OCI-M2 (cell line): Measurements from ENCODE around the gene TACC3.

Source experiments
- DNase-seq: peaks from one replicate; lab custom pipeline; 2025; ENCODE audit not compliant: unreplicated experiment; lab: John Stamatoyannopoulos, UW

TACC3 gene

DNA sequence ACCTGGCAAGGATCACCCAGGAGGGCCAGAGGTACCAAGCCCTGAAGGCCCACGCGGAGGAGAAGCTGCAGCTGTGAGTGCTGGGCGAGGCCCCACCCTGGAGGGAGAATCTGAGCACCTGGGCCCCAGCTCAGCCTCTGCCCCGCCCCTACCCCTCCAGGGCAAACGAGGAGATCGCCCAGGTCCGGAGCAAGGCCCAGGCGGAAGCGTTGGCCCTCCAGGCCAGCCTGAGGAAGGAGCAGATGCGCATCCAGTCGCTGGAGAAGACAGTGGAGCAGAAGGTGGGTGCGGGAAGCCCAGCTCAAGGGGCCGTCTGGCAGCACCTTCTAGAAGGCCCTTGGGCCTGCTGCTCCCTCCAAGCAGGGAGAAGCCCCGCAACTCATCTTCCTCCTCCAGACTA lies 23.2 kb downstream of the TACC3 start:
- DNase-seq: no peak

DNA sequence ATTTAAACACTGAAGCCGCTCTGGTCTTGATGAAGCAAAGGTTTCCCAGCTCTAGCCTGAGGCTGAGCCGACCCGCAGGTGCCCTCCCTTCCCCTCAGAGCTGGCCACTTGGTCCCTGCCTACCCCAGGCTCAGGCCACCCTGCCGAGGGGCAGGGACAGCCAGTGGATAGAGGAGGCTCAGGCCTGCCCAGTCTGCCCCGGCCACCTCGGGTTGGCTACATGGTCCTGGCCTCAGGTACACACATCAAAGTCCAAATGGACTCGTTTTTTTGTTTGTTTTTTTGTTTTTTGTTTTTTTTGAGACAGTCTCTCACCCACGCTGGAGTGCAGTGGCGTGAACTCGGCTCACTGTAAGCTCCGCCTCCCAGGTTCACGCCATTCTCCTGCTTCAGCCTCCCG lies 23.8 kb downstream of the TACC3 start:
- DNase-seq: no peak

DNA sequence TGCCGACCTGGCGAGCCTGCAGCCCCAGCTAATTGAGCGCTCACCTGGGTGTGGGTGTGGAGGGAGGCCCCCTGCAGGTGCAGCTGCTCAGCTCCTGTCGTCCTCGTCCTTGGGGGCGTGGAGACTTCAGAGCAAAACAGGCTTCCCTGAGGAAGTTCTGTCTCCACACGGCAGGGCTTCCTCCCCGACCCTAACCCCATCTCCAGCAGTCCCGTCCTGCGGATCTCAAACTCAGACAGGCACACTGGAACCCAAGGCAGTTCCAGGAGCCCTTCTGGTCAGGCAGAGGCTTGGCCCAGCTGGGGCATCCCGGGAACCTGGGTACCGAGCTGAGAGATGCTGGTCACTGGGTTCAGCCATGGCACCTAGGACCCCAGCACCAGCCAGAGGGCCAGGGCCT lies 24.4 kb downstream of the TACC3 start:
- no peak for DNase-seq

DNA sequence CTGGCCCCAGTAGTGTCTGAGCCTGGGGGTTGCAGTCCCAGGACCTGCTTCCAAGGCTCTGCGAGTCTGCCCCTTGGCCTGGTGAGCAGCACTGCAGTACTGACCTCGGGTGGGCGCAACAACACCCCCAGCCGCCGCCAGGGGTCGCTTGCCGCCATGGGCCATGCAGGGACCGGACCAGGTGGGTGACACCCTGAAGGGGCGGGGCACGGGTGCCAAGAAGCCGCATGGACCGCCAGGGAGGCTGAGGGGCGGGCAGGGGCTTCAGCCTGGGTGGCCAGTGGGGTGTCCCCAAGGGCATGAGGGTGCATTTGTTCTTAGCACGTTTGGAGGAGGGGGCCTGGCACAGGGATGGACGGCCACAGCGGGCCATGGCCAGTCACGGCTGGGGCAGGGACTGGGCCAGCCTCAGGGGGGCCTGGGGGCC lies 25.0 kb downstream of the TACC3 start:
- DNase-seq: peak; percentile 11

DNA sequence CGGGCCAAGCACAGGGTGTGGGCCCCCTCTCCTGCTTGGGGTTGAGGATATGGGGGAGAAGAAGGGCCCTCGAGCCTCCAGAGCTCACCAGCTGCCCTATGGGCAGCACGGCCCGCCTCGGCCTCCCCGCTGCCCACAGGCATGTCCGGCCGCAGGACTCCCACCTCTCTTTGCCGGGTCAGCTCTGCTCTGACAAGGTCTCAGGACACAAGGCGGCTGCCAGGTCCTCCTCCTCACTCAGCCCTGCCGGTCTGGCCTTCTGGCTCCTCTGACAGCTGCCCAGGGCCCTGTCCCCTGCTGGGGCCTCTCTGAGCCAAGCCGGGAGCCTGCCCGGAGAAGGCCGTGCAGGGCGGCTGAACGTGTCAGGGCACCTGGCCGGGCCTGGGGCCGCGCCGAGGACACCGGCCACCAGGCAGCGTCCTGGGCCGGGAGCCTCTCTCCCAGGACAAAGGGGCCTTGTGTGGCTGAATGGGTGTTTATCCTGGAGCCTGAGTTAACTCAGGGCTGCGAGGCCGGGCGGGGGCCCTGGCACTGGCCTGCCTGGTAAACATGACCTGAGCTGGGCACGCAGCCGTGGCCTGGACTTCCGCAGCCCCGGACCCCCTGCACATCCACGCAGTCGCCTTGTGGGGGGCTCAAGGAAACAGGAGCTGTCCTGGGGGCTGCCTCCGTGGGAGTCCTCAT lies 25.7 kb downstream of the TACC3 start:
- DNase-seq: no peak

DNA sequence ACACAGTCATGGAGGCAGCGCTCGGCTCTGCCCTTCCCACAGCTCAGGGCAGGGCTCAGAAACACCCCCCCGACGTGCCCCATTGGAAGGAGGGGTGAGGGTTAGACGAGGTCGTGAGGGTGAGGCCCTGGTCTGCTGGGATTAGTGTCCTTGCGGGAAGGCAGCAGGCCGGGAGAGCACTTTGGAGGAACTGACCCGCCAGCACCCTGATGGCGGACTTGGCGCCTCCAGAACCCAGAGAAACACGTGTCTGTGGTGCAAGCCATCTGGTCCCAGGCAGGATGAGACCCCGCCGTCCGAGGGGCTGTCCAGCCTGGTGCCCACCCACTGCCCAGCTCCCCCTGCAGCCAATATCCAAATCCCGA lies 26.3 kb downstream of the TACC3 start:
- no peak for DNase-seq

DNA sequence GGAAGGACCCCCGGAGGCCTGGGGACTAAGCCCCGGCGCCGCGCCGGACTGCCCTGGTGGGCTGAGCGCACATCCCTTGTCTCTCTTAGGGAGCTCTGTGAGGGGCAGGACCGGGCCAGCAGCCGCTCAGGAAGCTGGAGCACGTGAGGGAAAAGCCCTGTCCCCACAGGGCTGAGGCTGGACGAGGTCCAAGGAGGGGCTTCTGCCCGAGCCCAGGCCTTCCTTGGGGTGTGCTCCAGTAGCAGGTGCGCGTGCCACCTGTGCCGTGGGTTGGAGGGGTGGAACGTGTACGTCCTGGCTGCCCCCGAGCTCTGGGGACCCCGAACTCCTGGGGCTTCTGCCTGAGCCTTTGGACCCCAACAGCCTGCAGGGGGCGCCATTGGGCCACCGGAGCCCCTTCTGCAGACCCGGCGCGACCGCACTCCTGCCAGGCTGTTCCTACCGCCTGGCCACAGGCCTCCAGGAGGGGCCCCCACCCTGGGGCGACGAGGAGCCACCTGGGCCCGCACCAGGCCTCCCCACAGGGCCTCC lies 27.2 kb downstream of the TACC3 start:
- no peak for DNase-seq

DNA sequence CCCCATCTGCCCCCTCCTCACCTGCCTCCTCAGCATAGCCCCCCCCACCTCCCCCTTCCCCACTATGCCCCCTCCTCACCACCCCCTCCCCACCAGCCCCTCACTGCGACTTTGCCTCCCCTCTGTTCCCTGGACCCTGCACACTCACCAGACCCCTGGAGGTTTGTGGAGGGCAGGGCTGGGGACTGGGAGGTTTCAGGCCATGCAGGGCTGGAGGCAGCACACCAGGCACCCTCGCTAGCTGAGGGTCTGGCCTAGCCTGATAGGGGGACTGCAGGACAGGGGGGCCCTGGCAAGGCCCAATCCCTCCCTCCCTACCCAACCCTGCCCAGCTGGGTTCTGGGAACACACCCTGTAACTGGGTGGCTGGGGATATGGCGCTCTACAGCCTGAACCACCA lies 28.0 kb downstream of the TACC3 start:
- DNase-seq: no peak

DNA sequence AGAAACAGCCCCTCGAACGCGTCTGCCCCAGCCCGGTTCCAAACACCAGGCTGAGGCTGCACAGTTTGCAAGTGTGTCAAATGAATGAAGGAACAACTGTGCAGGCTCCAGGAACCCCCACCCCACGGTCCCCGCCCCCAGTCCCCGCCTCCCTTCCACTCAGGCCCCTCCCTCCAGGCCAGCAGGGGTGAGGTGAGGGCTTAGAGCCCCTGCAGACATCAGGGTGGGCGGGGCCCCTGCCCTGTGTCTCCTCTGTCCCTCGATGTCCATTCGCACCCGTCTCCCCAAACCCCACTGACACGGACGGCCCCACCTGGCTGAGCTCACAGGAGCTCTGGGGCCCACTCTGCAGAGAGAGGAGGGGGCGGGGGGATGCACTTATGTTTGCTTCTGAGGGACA lies 28.5 kb downstream of the TACC3 start:
- no peak for DNase-seq

DNA sequence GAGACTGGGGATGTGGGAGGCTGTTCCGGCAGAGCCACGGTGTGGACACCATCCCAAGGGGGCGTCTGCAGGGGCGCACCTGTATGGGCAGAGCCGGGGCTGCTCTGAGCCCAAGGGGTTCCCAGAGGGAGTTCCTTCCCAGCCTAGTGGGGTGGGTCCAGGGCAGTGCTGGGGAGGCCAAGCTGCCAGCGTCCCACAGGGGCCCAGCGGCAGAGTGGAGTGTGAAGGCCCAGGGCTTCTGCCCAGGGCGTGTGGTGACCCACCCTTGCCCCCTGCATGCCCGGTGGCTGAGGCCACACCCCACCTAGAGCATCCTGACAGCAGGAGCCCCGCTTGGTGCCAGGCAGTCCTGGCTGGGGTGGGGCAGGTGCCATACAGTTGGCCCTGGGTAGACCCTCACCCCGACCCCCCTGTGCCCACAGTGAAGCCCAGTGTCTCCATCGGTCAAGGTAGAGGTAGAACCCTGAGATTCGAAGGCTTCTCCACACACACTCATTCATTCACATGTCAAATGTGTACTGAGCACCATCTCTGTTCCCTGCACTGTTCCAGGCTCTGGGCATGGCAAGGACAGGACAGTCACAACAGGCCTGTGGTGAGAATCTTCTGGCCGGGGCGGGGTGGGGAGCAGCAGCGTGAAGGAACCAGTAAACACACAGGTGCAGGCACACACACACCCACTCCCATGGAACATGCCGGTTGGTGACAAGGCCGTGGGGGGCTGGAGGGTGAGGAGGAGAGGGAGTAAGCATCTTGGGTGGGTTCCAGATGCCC lies 29.2 kb downstream of the TACC3 start:
- DNase-seq: no peak

DNA sequence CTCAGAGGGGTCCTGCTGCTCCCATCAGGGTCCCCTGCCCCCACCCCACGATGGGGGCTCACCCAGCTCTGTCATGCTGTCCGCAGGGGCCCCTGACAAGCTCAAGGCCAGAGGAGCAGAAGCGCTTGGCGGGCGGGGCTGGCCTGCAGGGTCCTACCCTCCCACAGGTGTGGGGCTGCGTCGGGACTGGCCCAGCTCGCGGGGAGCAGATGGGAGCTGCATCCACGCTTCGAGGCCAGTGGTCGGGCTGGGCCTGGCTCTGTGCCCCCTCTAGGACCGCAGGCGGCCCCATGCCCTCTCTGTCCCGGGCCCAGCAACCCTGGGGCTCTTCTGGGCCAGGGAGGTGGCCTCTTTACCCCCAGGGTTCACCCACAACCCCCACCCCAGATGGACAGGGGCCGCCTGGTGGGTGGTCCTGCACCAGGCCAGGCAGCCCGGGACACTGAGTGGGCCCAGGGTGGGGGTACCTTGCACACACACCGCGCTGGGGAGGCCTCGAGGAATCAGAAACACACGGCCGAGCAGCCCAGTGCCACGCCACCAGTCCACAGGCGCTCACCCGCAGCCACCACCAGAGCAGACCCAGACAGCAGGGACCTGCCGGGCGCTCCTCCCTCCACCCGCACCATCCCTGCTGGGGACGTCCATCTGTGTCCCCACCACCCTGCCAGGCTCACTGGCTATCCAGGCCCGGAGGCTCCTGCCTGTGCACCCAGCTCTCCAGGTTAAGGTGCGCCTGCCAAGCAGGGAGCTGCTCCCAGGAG lies 30.0 kb downstream of the TACC3 start:
- DNase-seq: no peak

DNA sequence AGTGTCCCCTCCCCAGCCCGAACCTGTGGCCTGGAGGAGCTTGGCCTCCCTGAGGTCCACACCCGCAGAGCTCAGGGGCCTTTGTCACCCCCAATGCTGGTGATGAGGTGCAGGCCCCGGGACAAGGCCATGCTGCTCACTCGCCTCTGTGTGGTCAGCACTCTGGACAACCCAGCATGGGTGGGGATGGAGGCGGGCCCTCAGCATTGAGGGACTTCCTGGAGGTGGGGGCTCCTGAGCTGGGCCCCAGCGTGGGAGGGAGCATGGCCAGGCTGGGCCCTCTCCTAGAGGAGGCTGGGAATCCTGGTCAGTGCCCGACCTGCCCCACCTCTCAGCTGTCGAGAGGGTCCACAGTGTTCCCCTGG lies 30.6 kb downstream of the TACC3 start:
- no peak for DNase-seq

DNA sequence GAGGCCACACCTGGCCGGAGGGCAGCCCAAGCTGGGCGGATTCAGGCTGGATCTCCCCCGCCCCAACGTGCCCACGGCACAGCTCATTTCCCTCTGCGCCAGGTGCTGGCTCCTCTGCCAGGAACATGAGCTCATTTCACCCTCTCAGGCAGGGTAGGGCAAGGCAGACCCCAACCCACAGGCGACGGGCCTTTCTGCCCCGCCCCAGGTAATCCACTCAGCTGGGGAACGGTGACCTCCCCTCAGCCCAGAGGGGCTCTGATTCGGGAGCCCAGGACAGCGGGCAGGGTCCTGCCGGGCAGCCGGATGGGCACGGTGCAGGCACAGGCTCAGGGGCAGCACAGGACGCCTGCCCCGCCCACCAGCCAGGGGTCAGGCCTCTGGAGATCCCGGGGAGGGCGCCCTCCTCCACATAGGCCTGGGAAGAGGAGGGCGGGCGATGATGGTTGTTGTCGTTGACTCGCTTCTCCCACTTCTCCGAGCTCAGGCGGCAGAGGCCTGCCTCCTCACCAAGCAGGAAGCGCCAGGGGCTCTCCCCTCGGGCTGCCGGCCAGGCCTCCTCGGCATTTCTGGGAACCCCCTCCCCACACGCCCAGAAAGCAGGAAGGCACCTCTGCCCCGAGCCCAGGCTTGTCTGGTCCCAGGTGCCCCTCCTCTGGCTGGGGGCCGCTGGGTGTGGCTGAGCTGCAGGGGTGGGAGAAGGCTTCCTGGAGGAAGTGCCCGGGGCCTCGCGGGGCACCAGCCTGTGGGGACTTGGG lies 31.1 kb downstream of the TACC3 start:
- no peak for DNase-seq

DNA sequence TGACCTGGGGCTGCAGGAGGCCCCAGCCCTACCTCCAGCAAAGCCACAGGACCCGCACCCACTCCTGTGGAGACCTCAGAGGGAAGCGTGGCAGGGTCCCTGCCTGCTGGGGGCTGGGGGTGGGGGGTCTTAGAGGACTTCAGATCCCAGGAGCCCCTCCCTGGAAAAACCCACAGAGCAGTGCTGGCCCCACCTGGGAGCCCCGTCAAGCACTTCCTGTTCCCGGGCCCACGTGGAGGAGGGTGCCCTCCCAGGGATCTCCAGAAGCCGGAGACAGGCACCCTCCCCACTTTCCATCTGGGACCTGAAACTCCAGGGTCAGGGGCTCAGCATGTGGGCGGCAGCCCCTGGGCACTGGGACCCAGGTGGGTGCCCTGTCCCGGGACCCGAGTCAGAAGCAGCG lies 32.0 kb downstream of the TACC3 start:
- DNase-seq: no peak

DNA sequence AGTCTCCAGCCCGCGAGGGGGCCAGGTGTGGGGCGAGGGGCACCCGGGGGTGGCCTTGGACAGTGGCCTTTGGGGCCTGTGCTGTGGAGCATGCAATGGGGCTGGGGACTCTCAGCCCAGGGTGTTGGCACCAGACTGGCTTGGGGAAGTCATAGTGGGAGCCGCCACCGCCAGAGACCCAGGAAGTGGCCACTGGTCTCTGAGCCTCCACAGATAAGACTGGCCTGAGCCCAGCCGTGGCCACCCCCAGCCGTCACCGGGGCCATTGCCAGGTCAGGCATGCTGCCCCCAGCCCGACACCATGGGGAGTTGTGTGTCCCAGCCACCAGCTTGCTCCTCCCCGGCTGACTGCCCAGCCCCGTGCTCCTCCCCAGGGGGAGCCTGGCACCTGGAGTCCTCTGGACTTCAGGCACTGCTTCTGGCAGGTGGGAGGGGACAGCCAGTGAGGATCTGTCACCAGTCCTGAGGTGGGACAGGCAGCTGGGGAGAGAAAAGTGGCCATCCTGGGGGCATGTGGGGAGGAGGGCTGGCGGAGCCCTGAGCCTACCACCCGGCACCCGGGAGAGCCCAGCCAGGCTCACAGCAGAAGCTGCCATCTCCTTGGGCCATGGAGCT lies 32.5 kb downstream of the TACC3 start:
- DNase-seq: no peak

DNA sequence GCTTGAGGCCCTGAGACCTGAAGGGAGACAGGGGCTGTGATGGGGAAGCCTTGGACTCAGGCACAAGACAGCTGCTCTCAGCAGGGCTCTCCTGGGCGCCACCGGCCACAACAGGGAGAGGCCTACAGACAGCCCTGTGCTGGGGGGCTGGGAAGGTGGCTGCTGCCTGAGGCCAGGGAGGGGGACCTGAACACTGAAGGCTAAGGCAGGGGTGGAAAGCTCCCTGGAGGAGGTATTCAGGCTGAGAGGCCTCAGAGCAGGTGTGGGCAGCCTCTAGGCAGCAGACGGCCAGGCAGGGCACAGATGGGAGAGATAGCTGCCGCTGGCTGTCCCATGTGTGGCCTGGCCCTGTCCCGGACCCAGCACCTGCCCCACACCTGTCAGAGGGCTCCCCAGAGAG lies 33.0 kb downstream of the TACC3 start:
- DNase-seq: no peak

DNA sequence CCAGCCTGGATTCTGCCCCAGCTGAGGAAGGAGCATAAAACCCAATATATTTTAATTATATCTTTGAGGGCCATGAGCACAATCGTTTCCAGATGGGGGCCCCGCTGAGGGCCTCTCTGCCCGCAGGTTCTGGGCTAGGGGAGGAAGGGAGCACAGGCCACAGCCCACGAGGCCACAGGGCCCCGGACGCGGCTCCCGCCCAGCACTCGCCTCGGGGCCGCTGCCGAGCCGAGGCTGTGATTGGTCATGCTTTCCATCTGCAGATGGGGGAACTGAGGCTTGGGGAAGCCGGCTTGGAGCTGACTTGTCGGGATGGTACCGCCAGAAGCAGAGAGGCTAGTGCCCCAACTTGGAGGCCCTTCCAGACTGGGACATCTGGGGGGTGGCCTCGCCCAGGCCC lies 34.0 kb downstream of the TACC3 start:
- DNase-seq: no peak

DNA sequence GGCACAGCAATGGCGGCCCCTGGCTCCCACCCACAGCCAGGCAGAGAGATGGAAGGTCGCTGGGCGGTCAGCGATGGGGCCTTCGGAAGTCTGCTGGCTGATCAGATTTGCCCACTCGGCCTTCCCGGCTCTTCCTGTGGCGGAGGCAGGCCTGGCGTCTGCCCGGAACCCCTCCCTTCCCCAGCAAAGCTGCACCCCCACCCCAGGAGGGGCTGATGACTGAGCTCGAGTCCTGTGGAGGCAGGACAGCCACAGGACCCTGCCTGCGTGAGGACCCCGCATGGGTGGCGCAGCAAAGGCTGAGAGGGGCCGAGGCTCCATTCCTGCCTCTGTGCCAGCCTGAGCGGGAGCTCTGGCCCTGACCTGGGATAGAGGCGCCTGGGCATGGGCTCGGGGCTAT lies 34.8 kb downstream of the TACC3 start:
- no peak for DNase-seq

DNA sequence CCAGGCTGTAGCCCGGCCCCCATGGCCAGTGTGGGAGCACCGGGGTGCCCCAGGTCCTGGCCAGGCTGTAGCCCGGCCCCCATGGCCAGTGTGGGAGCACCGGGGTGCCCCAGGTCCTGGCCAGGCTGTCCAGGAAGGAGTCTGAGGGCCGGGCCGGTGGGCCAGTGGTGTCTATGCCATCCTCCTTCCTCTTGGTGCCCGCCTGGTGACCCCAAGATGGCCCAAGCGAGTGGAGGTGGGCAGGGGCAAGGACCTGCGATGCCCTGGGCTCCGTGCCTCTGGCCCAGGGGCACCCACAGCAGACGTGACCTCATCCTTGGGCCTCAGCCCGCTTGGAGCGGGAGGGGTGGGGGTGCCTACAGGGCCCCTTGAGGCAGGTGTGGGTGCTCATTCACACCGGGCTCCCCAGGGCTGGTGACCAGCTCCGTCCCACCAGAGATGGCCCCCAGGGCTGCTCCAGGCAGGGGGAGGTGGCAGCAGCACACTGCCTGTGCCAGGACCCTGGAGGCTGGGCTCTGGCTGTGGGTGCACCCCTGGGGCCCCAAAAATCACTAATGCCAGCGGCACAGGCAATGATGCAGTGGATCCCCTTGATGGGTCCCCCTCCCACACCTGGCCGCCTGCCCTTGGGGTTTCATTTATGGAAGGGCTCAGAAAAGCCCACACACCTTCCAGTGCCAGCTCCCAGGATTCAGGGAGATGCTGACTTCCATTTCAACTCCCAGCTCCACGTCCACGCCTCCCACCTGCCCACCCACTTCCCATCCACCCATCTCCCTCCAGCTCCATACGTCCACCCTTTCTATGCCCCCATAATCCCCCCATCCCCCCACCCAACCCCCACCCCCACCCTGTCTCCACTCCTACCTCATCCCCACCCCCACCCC lies 35.8 kb downstream of the TACC3 start:
- no peak for DNase-seq

DNA sequence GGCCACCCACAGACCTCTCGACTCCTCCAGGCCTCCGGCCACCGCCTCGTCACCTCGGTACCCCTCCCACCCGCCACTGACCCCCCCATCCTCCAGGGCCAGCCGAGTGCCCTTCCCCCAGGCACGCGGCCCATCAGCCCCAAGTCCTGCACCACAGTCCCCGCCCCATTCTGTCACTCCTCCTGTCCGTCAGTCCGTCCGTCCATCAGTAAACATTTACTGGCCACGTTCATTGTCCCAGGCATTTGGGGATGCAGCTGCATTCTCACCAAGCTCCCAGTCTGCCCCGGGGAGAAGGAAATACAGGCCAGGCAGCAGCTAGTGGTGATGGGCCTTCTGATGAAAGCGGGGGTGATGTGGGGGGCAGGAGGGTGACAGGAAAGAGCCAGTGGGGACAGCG lies 36.5 kb downstream of the TACC3 start:
- no peak for DNase-seq
